NCI-H510A treated with DMSO at 0.1 percent for 48 hours (cell line): ENCODE results near the gene TM2D1.
A peak's percentile ranks its signal among the peaks of the same experiment; 100 is the strongest.
"Not testable (repeated sequence)": the region's sequence is repeated elsewhere in the genome, so short reads cannot be mapped to it uniquely, and the experiment has no call there.

Experiments
- DNase-seq: peaks from one replicate; lab custom pipeline; 2025; lab: John Stamatoyannopoulos, UW

TM2D1 gene

GRCh38 chr1:61724813-61725694 is at the start of gene TM2D1:
Gene TM2D1, minus strand, starts transcription at chr1:61725141. Its CDS starts 21 bp downstream, at chr1:61725120.
- peak; percentile 98 for DNase-seq

- no peak for DNase-seq
Observed at GRCh38 chr1:61770131-61770530, 45.2 kb upstream of the TM2D1 start.

GRCh38 chr1:61757950-61758349 is 33.0 kb upstream of the TM2D1 start:
- DNase-seq = no peak

GRCh38 chr1:61756773-61757172 is 31.8 kb upstream of the TM2D1 start:
- no peak for DNase-seq

GRCh38 chr1:61754545-61754944 is 29.6 kb upstream of the TM2D1 start:
- no peak for DNase-seq

- DNase-seq = no peak
Observed at GRCh38 chr1:61753998-61754508, 29.1 kb upstream of the TM2D1 start.

- no peak for DNase-seq
Observed at GRCh38 chr1:61752921-61753389, 28.0 kb upstream of the TM2D1 start.

GRCh38 chr1:61749574-61749973 is 24.6 kb upstream of the TM2D1 start:
- DNase-seq = no peak

- DNase-seq = no peak
Observed at GRCh38 chr1:61748566-61748965, 23.6 kb upstream of the TM2D1 start.

GRCh38 chr1:61746813-61747212 is 21.9 kb upstream of the TM2D1 start:
- no peak for DNase-seq

- DNase-seq = no peak
Observed at GRCh38 chr1:61743716-61744580, 19.0 kb upstream of the TM2D1 start.

GRCh38 chr1:61743431-61743705 is 18.4 kb upstream of the TM2D1 start:
- DNase-seq = no peak

GRCh38 chr1:61742620-61743430 is 17.9 kb upstream of the TM2D1 start:
- DNase-seq = peak; percentile 47

GRCh38 chr1:61741711-61742619 is 17.0 kb upstream of the TM2D1 start, which contains the start of gene PATJ:
Gene PATJ, plus strand, starts transcription at chr1:61742480. Its CDS starts 20,413 bp downstream, at chr1:61762893.
- DNase-seq = peak; percentile 85

- DNase-seq = peak; percentile 79
Observed at GRCh38 chr1:61740751-61741700, 16.1 kb upstream of the TM2D1 start.

GRCh38 chr1:61732726-61733125 is 7.8 kb upstream of the TM2D1 start:
- DNase-seq = no peak

- DNase-seq = not testable (repeated sequence)
Observed at GRCh38 chr1:61730679-61731078, 5.7 kb upstream of the TM2D1 start.

GRCh38 chr1:61727544-61727943 is 2.6 kb upstream of the TM2D1 start:
- no peak for DNase-seq

GRCh38 chr1:61724506-61724812 is 482 bp downstream of the TM2D1 start:
- peak; percentile 28 for DNase-seq
